Measurements from ENCODE around the gene LIX1L. TPM values are rescaled to one million over a fixed set of nuclear protein-coding genes. Genes with fewer than 3 reads are reported as not detected.

LIX1L gene
- total and polyA plus RNA-seq, 2 donors (not counting 1 experiment from before 2014, with no cell fraction given) = 14.4 to 31.7 TPM

- Mint-ChIP-seq H3K4me3 (peak overlapping the region; percentile 99), H3K27ac (peak overlapping the region; percentile 84), H3K9me3 (ENCODE audit: insufficient read depth) (no peaks in the 10 kb centered on the region), H3K4me1 (peaks cover 86% of the 10 kb centered on the region), H3K27me3 (no peaks in the 10 kb centered on the region)
- TF ChIP-seq EZH2 (IDR thresholded peaks at IDR 0.05; ENCODE audit: borderline replicate concordance, insufficient read depth, low read depth, low read length, poor library complexity, severe bottlenecking) (no peak), CTCF (IDR thresholded peaks at IDR 0.05) (peak; percentile 12)
- peak; percentile 67 for DNase-seq
- intact Hi-C loops (cut with micrococcal nuclease) = no loop called here
- POLR2A ChIA-PET = interaction anchor here (1.1 to 1.2 kb wide), 2 partner anchors 33 to 42 kb away, joined by 3 to 5 read pairs; partner anchors contain the start of genes PEX11B and RBM8A
- CTCF ChIA-PET = interaction anchor here (2.3 to 4.4 kb wide), 2 partner anchors 18 to 33 kb away, joined by 7 to 34 read pairs; partner anchors contain the start of gene RBM8A
- H3K4me1 ChIP-seq (ENCODE audit: control insufficient read depth in 2 of 2, insufficient read depth in 2 of 2, low read length in 2 of 2) = peaks cover 62 to 82% of the 10 kb centered on the region in 2 donors
- no peaks in the 10 kb centered on the region for H3K9me3 ChIP-seq (ENCODE audit: control extremely low read depth in 1 of 3, control insufficient read depth in 2 of 3, insufficient read depth in 1 of 3, low read length in 2 of 3)
- no peaks in the 10 kb centered on the region for H3K27me3 ChIP-seq (replicated peaks in 1 of 4; ENCODE audit: control extremely low read depth in 1 of 4, control insufficient read depth in 3 of 4, insufficient read depth in 4 of 4, low read length in 3 of 4)
- peak overlapping the region; percentile 89 for H2AFZ ChIP-seq (ENCODE audit: insufficient read depth, low read depth, low read length, poor library complexity, severe bottlenecking)
- H4K20me1 ChIP-seq (ENCODE audit: control insufficient read depth, insufficient read depth, low read length, poor library complexity, severe bottlenecking) = peaks cover 1% of the 10 kb centered on the region
- peak overlapping the region in 1 of 2 donors; percentile 57 for H3K27ac ChIP-seq (ENCODE audit: low read length in 2 of 2)
- WGBS (ENCODE audit: insufficient coverage) = under 1% methylated on average over 39 of the region's 44 CpGs
- H3K4me2 ChIP-seq (replicated peaks; ENCODE audit: low read depth, low read length, poor library complexity, severe bottlenecking) = peak overlapping the region; percentile 89
- peak overlapping the region; percentile 77 for H3K9ac ChIP-seq (ENCODE audit: low read length)
- peak; percentile 8 for ATAC-seq (ENCODE audit: low read depth)
- peak overlapping the region; percentile 61 to 86 (median 72) for H3K4me3 ChIP-seq (ENCODE audit: control extremely low read depth in 1 of 5, extremely low read depth in 1 of 5, insufficient read depth in 1 of 5, low read depth in 2 of 5, low read length in 4 of 5)
- H3K79me2 ChIP-seq (ENCODE audit: control insufficient read depth, insufficient read depth, low read length) = peaks cover 58% of the 10 kb centered on the region
- H3K36me3 ChIP-seq (replicated peaks in 1 of 2; ENCODE audit: control extremely low read depth in 1 of 2, control insufficient read depth in 1 of 2, extremely low read depth in 1 of 2, insufficient read depth in 2 of 2, low read length in 1 of 2) = no peaks in the 10 kb centered on the region
Observed at GRCh38 chr1:145960468-145961108, 2.8 kb upstream of the LIX1L start.

- Histone ChIP-seq H2AFZ (ENCODE audit: insufficient read depth, low read depth, low read length, poor library complexity, severe bottlenecking) (peak overlapping the region; percentile 89), H3K4me1 (ENCODE audit: control insufficient read depth in 2 of 2, insufficient read depth in 2 of 2, low read length in 2 of 2) (peaks cover 60 to 81% of the 10 kb centered on the region in 2 donors)
- peak; percentile 25 for DNase-seq
Observed at GRCh38 chr1:145959957-145960467, 2.2 kb upstream of the LIX1L start.

More at GRCh38 chr1:145959957-145960467, 2.2 kb upstream of the LIX1L start:
- no peak overlapping the region for H3K27ac ChIP-seq (ENCODE audit: low read length in 2 of 2)
- H3K27me3 ChIP-seq (replicated peaks in 1 of 4; ENCODE audit: control extremely low read depth in 1 of 4, control insufficient read depth in 3 of 4, insufficient read depth in 4 of 4, low read length in 3 of 4) = no peaks in the 10 kb centered on the region
- Mint-ChIP-seq H3K4me3 (peak overlapping the region; percentile 99), H3K27me3 (no peaks in the 10 kb centered on the region), H3K4me1 (peaks cover 88% of the 10 kb centered on the region), H3K9me3 (ENCODE audit: insufficient read depth) (no peaks in the 10 kb centered on the region), H3K27ac (peak overlapping the region; percentile 69)
- no peaks in the 10 kb centered on the region for H3K9me3 ChIP-seq (ENCODE audit: control extremely low read depth in 1 of 3, control insufficient read depth in 2 of 3, insufficient read depth in 1 of 3, low read length in 2 of 3)
- CTCF ChIA-PET = interaction anchor here (2.3 to 4.4 kb wide), 3 partner anchors 18 to 48 kb away, joined by 7 to 34 read pairs (median 10); partner anchors contain the start of gene RBM8A
- H3K79me2 ChIP-seq (ENCODE audit: control insufficient read depth, insufficient read depth, low read length) = peaks cover 58% of the 10 kb centered on the region
- TF ChIP-seq CTCF (IDR thresholded peaks at IDR 0.05) = no peak
- no peak for TF ChIP-seq EZH2 (IDR thresholded peaks at IDR 0.05; ENCODE audit: borderline replicate concordance, insufficient read depth, low read depth, low read length, poor library complexity, severe bottlenecking)
- H3K36me3 ChIP-seq (replicated peaks in 1 of 2; ENCODE audit: control extremely low read depth in 1 of 2, control insufficient read depth in 1 of 2, extremely low read depth in 1 of 2, insufficient read depth in 2 of 2, low read length in 1 of 2) = no peaks in the 10 kb centered on the region
- WGBS (ENCODE audit: insufficient coverage) = 15% methylated on average over 10 of the region's 12 CpGs
- no peak for ATAC-seq (ENCODE audit: low read depth)
- H3K4me3 ChIP-seq (ENCODE audit: control extremely low read depth in 1 of 5, extremely low read depth in 1 of 5, insufficient read depth in 1 of 5, low read depth in 2 of 5, low read length in 4 of 5) = peak overlapping the region in 4 of 5 experiments; percentile 61 to 86 (median 70)
- peaks cover 5% of the 10 kb centered on the region for H4K20me1 ChIP-seq (ENCODE audit: control insufficient read depth, insufficient read depth, low read length, poor library complexity, severe bottlenecking)
- peak overlapping the region; percentile 89 for H3K4me2 ChIP-seq (replicated peaks; ENCODE audit: low read depth, low read length, poor library complexity, severe bottlenecking)
- H3K9ac ChIP-seq (ENCODE audit: low read length) = peak overlapping the region; percentile 77
- intact Hi-C loops (cut with micrococcal nuclease) = no loop called here
- POLR2A ChIA-PET = interaction anchor here (1.1 to 1.2 kb wide), 2 partner anchors 32 to 41 kb away, joined by 3 to 5 read pairs; partner anchors contain the start of genes PEX11B and RBM8A
